ENCODE measurements around the gene MACROH2A1. TPM values are rescaled to one million over a fixed set of nuclear protein-coding genes. Genes with fewer than 3 reads are reported as not detected.

MACROH2A1 gene
- total RNA-seq, 1 donor from 2014 or later, result 215 TPM

- peaks cover 1% of the 10 kb centered on the region for H3K27me3 Mint-ChIP-seq (ENCODE audit: unreplicated experiment)
- no peak overlapping the region for H3K27ac Mint-ChIP-seq (ENCODE audit: unreplicated experiment)
- no peak overlapping the region for H3K4me3 Mint-ChIP-seq (ENCODE audit: unreplicated experiment)
- peaks cover 5% of the 10 kb centered on the region for H3K36me3 Mint-ChIP-seq (ENCODE audit: unreplicated experiment)
- DNase-seq, result no peak
- no peaks in the 10 kb centered on the region for H3K9me3 Mint-ChIP-seq (ENCODE audit: unreplicated experiment)
- TF ChIP-seq CTCF (IDR thresholded peaks at IDR 0.05; ENCODE audit: partially characterized antibody, unreplicated experiment), result no peak
- H3K4me1 Mint-ChIP-seq (ENCODE audit: low read depth, unreplicated experiment), result no peaks in the 10 kb centered on the region
Measured at GRCh38 chr5:135349451-135349850, 49.6 kb downstream of the MACROH2A1 start.

GRCh38 chr5:135348918-135349317 lies 50.1 kb downstream of the MACROH2A1 start:
- peaks cover 5% of the 10 kb centered on the region for H3K36me3 Mint-ChIP-seq (ENCODE audit: unreplicated experiment)
- H3K4me3 Mint-ChIP-seq (ENCODE audit: unreplicated experiment), result no peak overlapping the region
- H3K4me1 Mint-ChIP-seq (ENCODE audit: low read depth, unreplicated experiment), result no peaks in the 10 kb centered on the region
- no peak for TF ChIP-seq CTCF (IDR thresholded peaks at IDR 0.05; ENCODE audit: partially characterized antibody, unreplicated experiment)
- H3K9me3 Mint-ChIP-seq (ENCODE audit: unreplicated experiment), result no peaks in the 10 kb centered on the region
- no peak overlapping the region for H3K27ac Mint-ChIP-seq (ENCODE audit: unreplicated experiment)
- H3K27me3 Mint-ChIP-seq (ENCODE audit: unreplicated experiment), result peaks cover 1% of the 10 kb centered on the region
- no peak for DNase-seq

- H3K27ac Mint-ChIP-seq (ENCODE audit: unreplicated experiment), result no peak overlapping the region
Measured at GRCh38 chr5:135347392-135347791, 51.6 kb downstream of the MACROH2A1 start.

GRCh38 chr5:135345956-135346731 lies 52.9 kb downstream of the MACROH2A1 start:
- no peaks in the 10 kb centered on the region for H3K4me1 Mint-ChIP-seq (ENCODE audit: low read depth, unreplicated experiment)

More at GRCh38 chr5:135347392-135347791, 51.6 kb downstream of the MACROH2A1 start:
- no peak overlapping the region for H3K4me3 Mint-ChIP-seq (ENCODE audit: unreplicated experiment)
- no peaks in the 10 kb centered on the region for H3K4me1 Mint-ChIP-seq (ENCODE audit: low read depth, unreplicated experiment)
- peaks cover 5% of the 10 kb centered on the region for H3K36me3 Mint-ChIP-seq (ENCODE audit: unreplicated experiment)
- H3K9me3 Mint-ChIP-seq (ENCODE audit: unreplicated experiment), result no peaks in the 10 kb centered on the region
- no peak for TF ChIP-seq CTCF (IDR thresholded peaks at IDR 0.05; ENCODE audit: partially characterized antibody, unreplicated experiment)
- DNase-seq, result no peak
- H3K27me3 Mint-ChIP-seq (ENCODE audit: unreplicated experiment), result peaks cover 1% of the 10 kb centered on the region

More at GRCh38 chr5:135345956-135346731, 52.9 kb downstream of the MACROH2A1 start:
- no peak for DNase-seq
- peaks cover 1% of the 10 kb centered on the region for H3K27me3 Mint-ChIP-seq (ENCODE audit: unreplicated experiment)
- no peak overlapping the region for H3K27ac Mint-ChIP-seq (ENCODE audit: unreplicated experiment)
- H3K4me3 Mint-ChIP-seq (ENCODE audit: unreplicated experiment), result no peak overlapping the region
- no peak for TF ChIP-seq CTCF (IDR thresholded peaks at IDR 0.05; ENCODE audit: partially characterized antibody, unreplicated experiment)
- H3K9me3 Mint-ChIP-seq (ENCODE audit: unreplicated experiment), result no peaks in the 10 kb centered on the region
- peaks cover 5% of the 10 kb centered on the region for H3K36me3 Mint-ChIP-seq (ENCODE audit: unreplicated experiment)

Measured in glutamatergic neuron (in vitro differentiated cells).